Activated T-cell treated with anti-CD3 and anti-CD28 coated beads, Interleukin-2, amount 50 U/mL, for 72 hours (primary cell): Measurements from ENCODE around the gene GDI2. TPM values are rescaled to one million over a fixed set of nuclear protein-coding genes. Genes with fewer than 3 reads are reported as not detected.
"Not testable (repeated sequence)": the region's sequence is repeated elsewhere in the genome, so short reads cannot be mapped to it uniquely, and the experiment has no call there.

Source experiments
- ATAC-seq, 2 donors: fragments of 150-1000 bp; cut with Tn5 transposase; replicated peaks in 1 of 2; 2 replicates each; pipeline ENCODE4 v1.10.0; 2021; ENCODE audit warnings: moderate library complexity in 2 of 2, mild to moderate bottlenecking in 1 of 2
- DNase-seq, 2 donors: peaks; one replicate each; pipeline ENCODE4 v3.0.0; 2021 to 2022; ENCODE audit warnings: mixed read lengths in 1 of 2
- H3K27ac Mint-ChIP-seq: one replicate; pipeline ENCODE4 v1.8.0; 2022; ENCODE audit warnings: mild to moderate bottlenecking, moderate library complexity, mixed read lengths
- H3K27me3 Mint-ChIP-seq: one replicate; pipeline ENCODE4 v1.8.0; 2022; ENCODE audit warnings: low read depth, mixed read lengths
- H3K36me3 Mint-ChIP-seq, 2 donors: one replicate each; pipeline ENCODE4 v1.8.0; 2022; ENCODE audit warnings: mixed read lengths in 2 of 2, mild to moderate bottlenecking in 1 of 2; ENCODE audit not compliant: insufficient read depth in 2 of 2
- H3K4me1 Mint-ChIP-seq: one replicate; pipeline ENCODE4 v1.8.0; 2022; ENCODE audit warnings: low read depth, mixed read lengths
- H3K4me3 Mint-ChIP-seq, 2 donors: one replicate each; pipeline ENCODE4 v1.8.0; 2022; ENCODE audit warnings: mild to moderate bottlenecking in 2 of 2, mixed read lengths in 2 of 2, moderate library complexity in 2 of 2
- H3K9me3 Mint-ChIP-seq, 2 donors: one replicate each; pipeline ENCODE4 v1.8.0; 2022; ENCODE audit warnings: mixed read lengths in 2 of 2
- total RNA-seq, 2 donors: library from RNA; stranded (reverse); gene quantifications; one replicate each; pipeline ENCODE4 v1.2.3, GENCODE V29; 2022

Gene GDI2
- total RNA-seq, 2 donors from 2014 or later: 275 to 309 TPM

- H3K27ac Mint-ChIP-seq: peak overlapping the region; percentile 79
Measured at GRCh38 chr10:5804386-5804785, 8.8 kb downstream of the GDI2 start.

DNA sequence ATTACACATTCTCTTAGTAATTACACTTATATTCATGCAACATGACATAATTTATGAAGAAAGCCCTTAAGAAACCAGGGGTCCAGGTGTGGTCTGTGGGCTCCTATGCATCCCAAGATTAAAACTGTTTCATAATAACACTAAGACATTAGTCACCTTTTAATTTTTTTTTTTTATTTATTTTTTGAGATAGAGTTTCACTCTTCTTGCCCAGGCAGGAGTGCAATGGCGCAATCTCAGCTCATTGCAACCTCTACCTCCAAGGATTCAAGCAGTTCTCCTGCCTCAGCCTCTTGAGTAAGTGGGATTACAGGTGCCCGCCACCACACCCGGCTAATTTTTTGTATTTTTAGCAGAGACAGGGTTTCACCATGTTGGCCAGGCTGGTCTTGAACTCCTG lies 12.5 kb downstream of the GDI2 start:
- H3K9me3 Mint-ChIP-seq: no peaks in the 10 kb centered on the region
- H3K36me3 Mint-ChIP-seq: peaks cover 5 to 22% of the 10 kb centered on the region in 2 donors
- no peaks in the 10 kb centered on the region for H3K27me3 Mint-ChIP-seq
- no peak for DNase-seq
- no peak overlapping the region for H3K4me3 Mint-ChIP-seq
- no peak overlapping the region for H3K27ac Mint-ChIP-seq
- peaks cover 21% of the 10 kb centered on the region for H3K4me1 Mint-ChIP-seq
- ATAC-seq: no peak

More at GRCh38 chr10:5804386-5804785, 8.8 kb downstream of the GDI2 start:
- Mint-ChIP-seq H3K4me1 (peaks cover 56% of the 10 kb centered on the region), H3K27me3 (no peaks in the 10 kb centered on the region), H3K36me3 (peaks cover 3 to 21% of the 10 kb centered on the region in 2 donors), H3K9me3 (no peaks in the 10 kb centered on the region), H3K4me3 (no peak overlapping the region)
- ATAC-seq: no peak
- DNase-seq: no peak

GRCh38 chr10:5794236-5794635 lies 19.0 kb downstream of the GDI2 start:
- ATAC-seq: no peak
- H3K27me3 Mint-ChIP-seq: no peaks in the 10 kb centered on the region
- H3K27ac Mint-ChIP-seq: peak overlapping the region; percentile 75

GRCh38 chr10:5789626-5790025 lies 23.6 kb downstream of the GDI2 start:
- no peak for ATAC-seq
- peaks cover 14 to 56% of the 10 kb centered on the region in 2 donors for H3K36me3 Mint-ChIP-seq
- no peak overlapping the region for H3K27ac Mint-ChIP-seq
- no peak overlapping the region for H3K4me3 Mint-ChIP-seq
- H3K27me3 Mint-ChIP-seq: no peaks in the 10 kb centered on the region
- H3K9me3 Mint-ChIP-seq: no peaks in the 10 kb centered on the region
- peaks cover 13% of the 10 kb centered on the region for H3K4me1 Mint-ChIP-seq
- no peak for DNase-seq

More at GRCh38 chr10:5794236-5794635, 19.0 kb downstream of the GDI2 start:
- peaks cover 5 to 34% of the 10 kb centered on the region in 2 donors for H3K36me3 Mint-ChIP-seq
- H3K4me1 Mint-ChIP-seq: peaks cover 6% of the 10 kb centered on the region
- no peak overlapping the region for H3K4me3 Mint-ChIP-seq
- H3K9me3 Mint-ChIP-seq: no peaks in the 10 kb centered on the region
- DNase-seq: no peak

GRCh38 chr10:5788969-5789368 lies 24.3 kb downstream of the GDI2 start:
- Mint-ChIP-seq H3K9me3 (peaks cover 0 to 3% of the 10 kb centered on the region in 2 donors), H3K4me3 (no peak overlapping the region), H3K27ac (no peak overlapping the region), H3K36me3 (peaks cover 18 to 61% of the 10 kb centered on the region in 2 donors), H3K27me3 (no peaks in the 10 kb centered on the region), H3K4me1 (peaks cover 20% of the 10 kb centered on the region)
- no peak for DNase-seq
- ATAC-seq: no peak

DNA sequence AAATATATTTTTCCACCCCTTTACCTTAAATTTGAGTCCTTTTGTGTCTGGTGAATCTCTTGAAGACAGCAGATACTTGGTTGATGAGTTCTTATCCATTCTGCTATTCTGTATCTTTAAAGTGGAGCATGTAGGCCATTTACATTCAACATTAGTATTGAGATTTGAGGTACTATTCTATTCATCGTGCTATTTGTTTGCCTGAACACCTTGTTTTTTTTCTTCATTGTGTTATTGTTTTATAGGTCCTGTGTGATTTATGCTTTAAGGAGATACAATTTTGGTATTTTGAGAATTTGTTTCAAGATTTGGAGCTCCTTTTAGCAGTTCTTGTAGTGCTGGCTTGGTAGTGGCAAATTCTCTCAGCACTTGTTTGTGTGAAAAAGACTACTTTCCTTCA lies 29.9 kb downstream of the GDI2 start:
- Mint-ChIP-seq H3K4me1 (peaks cover 67% of the 10 kb centered on the region), H3K36me3 (peaks cover 28 to 68% of the 10 kb centered on the region in 2 donors), H3K27me3 (no peaks in the 10 kb centered on the region), H3K4me3 (no peak overlapping the region), H3K9me3 (peaks cover 0 to 3% of the 10 kb centered on the region in 2 donors), H3K27ac (no peak overlapping the region)
- no peak for DNase-seq
- no peak for ATAC-seq

- peak overlapping the region; percentile 57 for H3K27ac Mint-ChIP-seq
Measured at GRCh38 chr10:5782174-5782573, 31.1 kb downstream of the GDI2 start.

GRCh38 chr10:5779730-5780129 lies 33.5 kb downstream of the GDI2 start:
- peaks cover 0 to 3% of the 10 kb centered on the region in 2 donors for H3K9me3 Mint-ChIP-seq
- peaks cover 91% of the 10 kb centered on the region for H3K4me1 Mint-ChIP-seq
- H3K4me3 Mint-ChIP-seq: no peak overlapping the region
- H3K27ac Mint-ChIP-seq: no peak overlapping the region
- no peaks in the 10 kb centered on the region for H3K27me3 Mint-ChIP-seq
- DNase-seq: no peak
- peaks cover 16 to 51% of the 10 kb centered on the region in 2 donors for H3K36me3 Mint-ChIP-seq
- no peak for ATAC-seq

More at GRCh38 chr10:5782174-5782573, 31.1 kb downstream of the GDI2 start:
- Mint-ChIP-seq H3K4me1 (peaks cover 75% of the 10 kb centered on the region), H3K9me3 (peaks cover 0 to 3% of the 10 kb centered on the region in 2 donors), H3K36me3 (peaks cover 24 to 63% of the 10 kb centered on the region in 2 donors), H3K27me3 (no peaks in the 10 kb centered on the region), H3K4me3 (peak overlapping the region; percentile 11 to 44)
- ATAC-seq (peak in 1 of 2 donors; percentile 30), DNase-seq (no peak)

DNA sequence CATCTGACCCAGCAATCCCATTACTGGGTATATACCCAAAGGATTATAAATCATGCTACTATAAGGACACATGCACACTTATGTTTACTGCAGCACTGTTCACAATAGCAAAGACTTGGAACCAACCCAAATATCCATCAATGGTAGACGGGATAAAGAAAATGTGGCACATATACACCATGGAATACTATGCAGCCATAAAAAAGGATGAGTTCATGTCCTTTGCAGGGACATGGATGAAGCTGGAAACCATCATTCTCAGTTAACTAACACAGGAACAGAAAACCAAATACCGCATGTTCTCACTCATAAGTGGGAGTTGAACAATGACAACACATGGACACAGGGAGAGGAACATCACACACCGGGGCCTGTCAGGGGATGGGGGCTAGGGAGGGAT lies 35.5 kb downstream of the GDI2 start:
- not testable (repeated sequence) for H3K4me3 Mint-ChIP-seq, H3K9me3 Mint-ChIP-seq, ATAC-seq, DNase-seq, H3K27ac Mint-ChIP-seq, H3K27me3 Mint-ChIP-seq
- peaks cover 3 to 36% of the 10 kb centered on the region in 2 donors for H3K36me3 Mint-ChIP-seq
- peaks cover 73% of the 10 kb centered on the region for H3K4me1 Mint-ChIP-seq

DNA sequence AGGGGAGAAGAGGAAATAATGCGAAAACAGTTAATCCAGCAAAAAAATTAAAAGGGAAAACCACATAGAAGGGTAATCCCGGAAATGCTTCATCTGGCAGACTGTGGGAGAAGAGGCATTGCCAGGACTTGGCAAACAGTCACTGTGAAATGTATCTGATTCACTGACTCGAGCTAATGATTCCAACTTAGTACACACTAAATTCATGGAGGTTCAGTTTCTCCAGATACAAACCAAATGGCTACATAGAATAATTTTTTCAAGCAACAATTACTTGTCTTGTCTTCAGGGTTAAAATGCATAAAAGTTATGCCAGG lies 36.4 kb downstream of the GDI2 start:
- ATAC-seq: no peak
- peaks cover 63% of the 10 kb centered on the region for H3K4me1 Mint-ChIP-seq
- H3K27me3 Mint-ChIP-seq: no peaks in the 10 kb centered on the region
- DNase-seq: no peak
- peak overlapping the region; percentile 83 for H3K27ac Mint-ChIP-seq
- no peak overlapping the region for H3K4me3 Mint-ChIP-seq
- no peaks in the 10 kb centered on the region for H3K9me3 Mint-ChIP-seq
- H3K36me3 Mint-ChIP-seq: peaks cover 5 to 37% of the 10 kb centered on the region in 2 donors

DNA sequence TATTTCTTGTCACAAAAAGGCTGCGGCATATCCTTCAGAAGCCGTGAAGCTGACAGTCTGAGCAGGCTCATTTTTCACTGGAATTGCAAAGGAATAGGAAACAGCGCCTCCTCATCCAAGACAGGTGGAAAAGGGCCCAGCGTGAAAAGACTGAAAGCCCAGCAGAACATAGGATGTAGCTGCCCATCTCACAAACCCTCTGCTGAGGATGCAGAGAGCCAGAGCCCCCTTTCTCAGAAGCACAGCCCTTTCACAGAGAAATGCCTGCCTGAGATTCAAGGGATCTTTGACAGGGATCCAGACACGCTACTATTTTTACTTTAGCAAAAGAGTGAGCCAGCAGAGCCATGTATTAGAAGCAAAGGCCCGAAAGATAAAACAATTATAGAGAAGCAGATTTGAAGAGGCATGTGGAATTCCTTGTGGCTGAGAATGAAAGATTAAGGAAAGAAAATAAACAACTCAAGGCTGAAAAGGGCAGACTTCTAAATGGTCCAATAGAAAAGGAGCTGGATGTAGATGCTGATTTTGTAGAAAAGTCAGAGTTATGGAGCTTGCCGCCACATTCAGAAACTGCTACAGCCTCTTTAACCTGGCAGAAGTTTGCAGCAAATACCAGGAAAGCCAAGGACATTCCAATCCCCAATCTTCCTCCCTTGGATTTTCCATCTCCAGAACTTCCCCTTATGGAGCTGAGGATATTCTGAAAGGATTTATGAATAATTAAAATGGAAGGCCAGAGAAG lies 36.9 kb downstream of the GDI2 start:
- Mint-ChIP-seq H3K36me3 (peaks cover 6 to 43% of the 10 kb centered on the region in 2 donors), H3K4me1 (peaks cover 58% of the 10 kb centered on the region), H3K27me3 (no peaks in the 10 kb centered on the region), H3K9me3 (no peaks in the 10 kb centered on the region), H3K27ac (peak overlapping the region; percentile 83), H3K4me3 (peak overlapping the region; percentile 50 to 67)
- ATAC-seq (no peak), DNase-seq (no peak)

GRCh38 chr10:5775685-5776084 lies 37.5 kb downstream of the GDI2 start:
- H3K27me3 Mint-ChIP-seq: no peaks in the 10 kb centered on the region
- peak; percentile 81 for DNase-seq
- H3K9me3 Mint-ChIP-seq: no peaks in the 10 kb centered on the region
- peak overlapping the region; percentile 50 to 67 for H3K4me3 Mint-ChIP-seq
- peaks cover 52% of the 10 kb centered on the region for H3K4me1 Mint-ChIP-seq
- ATAC-seq: peak; percentile 98 to 100
- peaks cover 6 to 40% of the 10 kb centered on the region in 2 donors for H3K36me3 Mint-ChIP-seq
- peak overlapping the region; percentile 83 for H3K27ac Mint-ChIP-seq

GRCh38 chr10:5774987-5775620 lies 38.1 kb downstream of the GDI2 start:
- Mint-ChIP-seq H3K4me1 (peaks cover 46% of the 10 kb centered on the region), H3K36me3 (peaks cover 7 to 40% of the 10 kb centered on the region in 2 donors), H3K9me3 (no peaks in the 10 kb centered on the region), H3K4me3 (peak overlapping the region; percentile 50 to 67), H3K27me3 (no peaks in the 10 kb centered on the region), H3K27ac (peak overlapping the region; percentile 83)
- DNase-seq (no peak), ATAC-seq (no peak)
